B cell (primary cell): ENCODE data around the gene ABR. TPM values are rescaled to one million over a fixed set of nuclear protein-coding genes. Genes with fewer than 3 reads are reported as not detected.

ENCODE experiments used
- ATAC-seq: fragments of 200-7000 bp; cut with Tn5 transposase; one replicate; pipeline ENCODE4 v1.10.0; 2021; ENCODE audit warnings: low read depth, mild to moderate bottlenecking, moderate number of reproducible peaks, moderate library complexity
- CTCF ChIA-PET: fragments of 350-600 bp; sonication (Branson Sonifier 250); formaldehyde crosslinking; loops from one replicate; lab custom pipeline; 2021; ENCODE audit warnings: antibody characterized with exemption, inconsistent platforms; lab: Charles Lee
- POLR2A ChIA-PET: fragments of 350-600 bp; sonication (Branson Sonifier 250); formaldehyde crosslinking; loops from one replicate; lab custom pipeline; 2021; ENCODE audit warnings: antibody characterized with exemption; lab: Charles Lee
- DNase-seq: peaks from one replicate; pipeline ENCODE4 v3.0.0; 2013
- H2AFZ ChIP-seq: 2 replicates; pipeline ENCODE4 v1.6.1; 2012; ENCODE audit warnings: mild to moderate bottlenecking, low read depth, low read length; ENCODE audit not compliant: insufficient read depth, poor library complexity, severe bottlenecking
- H3K27ac ChIP-seq, 2 donors: 1 replicate in 1 of 2; 2 replicates in 1 of 2; pipeline ENCODE4 v1.5.1; 2012 to 2013; ENCODE audit warnings: low read length in 2 of 2, mild to moderate bottlenecking in 2 of 2, moderate library complexity in 1 of 2
- H3K27me3 ChIP-seq, 4 experiments: fragments of 200-600 bp in 1 of 4; sonication (generic) in 1 of 4; replicated peaks in 1 of 4; 1 replicate in 2 of 4; 2 replicates in 2 of 4; pipeline versions ENCODE4 v1.6.1 to v1.7.0; 2013 to 2016; ENCODE audit warnings: low read length in 3 of 4, mild to moderate bottlenecking in 2 of 4, mixed read lengths in 1 of 4, moderate library complexity in 1 of 4; ENCODE audit not compliant: insufficient read depth in 4 of 4, control insufficient read depth in 3 of 4; ENCODE audit errors: control extremely low read depth in 1 of 4
- H3K36me3 ChIP-seq, 2 experiments: replicated peaks in 1 of 2; 1 replicate in 1 of 2; 2 replicates in 1 of 2; pipeline versions ENCODE4 v1.6.1 to v1.7.1; 2013; ENCODE audit warnings: low read length in 1 of 2; ENCODE audit not compliant: insufficient read depth in 2 of 2, control insufficient read depth in 1 of 2; ENCODE audit errors: control extremely low read depth in 1 of 2, extremely low read depth in 1 of 2
- H3K4me1 ChIP-seq, 2 donors: fragments of 200-600 bp in 1 of 2; sonication (generic) in 1 of 2; 1 replicate in 1 of 2; 2 replicates in 1 of 2; pipeline versions ENCODE4 v1.5.1 to v1.6.1; 2013 to 2017; ENCODE audit warnings: low read length in 2 of 2; ENCODE audit not compliant: control insufficient read depth in 2 of 2, insufficient read depth in 2 of 2
- H3K4me2 ChIP-seq: replicated peaks from 2 replicates; pipeline ENCODE3; 2012; ENCODE audit warnings: mild to moderate bottlenecking, low read depth, low read length; ENCODE audit not compliant: poor library complexity, severe bottlenecking
- H3K4me3 ChIP-seq, 5 experiments: fragments of 200-600 bp in 1 of 5; sonication (generic) in 1 of 5; 1 replicate in 3 of 5; 2 replicates in 2 of 5; pipeline versions ENCODE4 v1.5.1 to v1.7.0; 2011 to 2016; ENCODE audit warnings: low read length in 4 of 5, mild to moderate bottlenecking in 4 of 5, low read depth in 2 of 5, control low read depth in 1 of 5, moderate library complexity in 1 of 5; ENCODE audit not compliant: insufficient read depth in 1 of 5; ENCODE audit errors: control extremely low read depth in 1 of 5, extremely low read depth in 1 of 5
- H3K79me2 ChIP-seq: fragments of 200-600 bp; sonication (generic); one replicate; pipeline ENCODE4 v1.6.0; 2016; ENCODE audit warnings: low read length; ENCODE audit not compliant: control insufficient read depth, insufficient read depth
- H3K9ac ChIP-seq: fragments of 200-600 bp; sonication (generic); 2 replicates; pipeline ENCODE4 v1.6.1; 2017; ENCODE audit warnings: mild to moderate bottlenecking, low read length, moderate library complexity
- H3K9me3 ChIP-seq, 3 donors: one replicate each; pipeline versions ENCODE4 v1.6.1 to v1.7.1; 2013; ENCODE audit warnings: low read length in 2 of 3; ENCODE audit not compliant: control insufficient read depth in 2 of 3, insufficient read depth in 1 of 3; ENCODE audit errors: control extremely low read depth in 1 of 3
- H4K20me1 ChIP-seq: 2 replicates; pipeline ENCODE4 v1.6.0; 2012; ENCODE audit warnings: mild to moderate bottlenecking, low read length; ENCODE audit not compliant: insufficient read depth, control insufficient read depth, poor library complexity, severe bottlenecking
- H3K27ac Mint-ChIP-seq: one replicate; pipeline ENCODE4 v1.8.0; 2021; ENCODE audit warnings: mixed read lengths
- H3K27me3 Mint-ChIP-seq: one replicate; pipeline ENCODE4 v1.8.0; 2021; ENCODE audit warnings: mixed read lengths
- H3K4me1 Mint-ChIP-seq: one replicate; pipeline ENCODE4 v1.8.0; 2021; ENCODE audit warnings: mixed read lengths
- H3K4me3 Mint-ChIP-seq: one replicate; pipeline ENCODE4 v1.8.0; 2021; ENCODE audit warnings: mixed read lengths
- H3K9me3 Mint-ChIP-seq: one replicate; pipeline ENCODE4 v1.8.0; 2022; ENCODE audit warnings: mixed read lengths; ENCODE audit not compliant: insufficient read depth
- CTCF ChIP-seq: fragments of 200-600 bp; IDR thresholded peaks from one replicate; pipeline ENCODE4 v1.8.0; 2022; ENCODE audit warnings: antibody characterized with exemption, mild to moderate bottlenecking
- EZH2 ChIP-seq: IDR thresholded peaks from 2 replicates; pipeline ENCODE4 v1.6.1; 2012; ENCODE audit warnings: borderline replicate concordance, low read depth, mild to moderate bottlenecking, moderate library complexity, low read length; ENCODE audit not compliant: insufficient read depth, poor library complexity, severe bottlenecking
- WGBS: methylation state at CpG from one replicate; pipeline ENCODE4 v1.1.5; 2013; ENCODE audit warnings: missing lambda C conversion rate; ENCODE audit not compliant: insufficient coverage; 5-methylcytosine and 5-hydroxymethylcytosine counted together
- intact Hi-C: fragments of 100-400 bp; cut with micrococcal nuclease; formaldehyde crosslinking; loops from one replicate; pipeline ENCODE4 v1.10.0; 2022
- polyA plus RNA-seq: library from polyadenylated mRNA; depleted of rRNA; stranded (reverse); fragments of >200 nt; gene quantifications from 2 replicates; pipeline ENCODE4 v1.2.3, GENCODE V29; 2012
- total RNA-seq, 2 donors: library from RNA; stranded (reverse); fragments of 120-200 nt in 1 of 2; gene quantifications; 1 replicate in 1 of 2; 2 replicates in 1 of 2; pipeline versions ENCODE4 v1.2.3 to v1.2.4, GENCODE V29; 2013 to 2022

Gene ABR
- total and polyA plus RNA-seq, 2 donors (not counting 1 experiment from before 2014, with no cell fraction given): 79.8 to 262 TPM

- POLR2A ChIA-PET: no interaction called here
- no peaks in the 10 kb centered on the region for H3K79me2 ChIP-seq
- H3K4me3 ChIP-seq: no peak overlapping the region
- H3K27me3 ChIP-seq: peaks cover 0 to 6% (median 0%) of the 10 kb centered on the region in 4 experiments
- WGBS: 94% methylated on average over 20 of the region's 24 CpGs
- H3K27ac ChIP-seq: no peak overlapping the region
- Mint-ChIP-seq H3K27me3 (peaks cover 39% of the 10 kb centered on the region), H3K9me3 (no peaks in the 10 kb centered on the region), H3K4me3 (no peak overlapping the region), H3K4me1 (no peaks in the 10 kb centered on the region), H3K27ac (no peak overlapping the region)
- H4K20me1 ChIP-seq: no peaks in the 10 kb centered on the region
- H3K4me2 ChIP-seq: no peak overlapping the region
- H3K36me3 ChIP-seq: no peaks in the 10 kb centered on the region
- CTCF ChIA-PET: no interaction called here
- H3K9me3 ChIP-seq: no peaks in the 10 kb centered on the region
- DNase-seq (no peak), ATAC-seq (no peak)
- intact Hi-C loops: no loop called here
- TF ChIP-seq EZH2 (no peak), CTCF (no peak)
- no peaks in the 10 kb centered on the region for H3K4me1 ChIP-seq
- no peak overlapping the region for H2AFZ ChIP-seq
- H3K9ac ChIP-seq: no peak overlapping the region
Observed at GRCh38 chr17:968812-969730, 210.7 kb downstream of the ABR start.

DNA sequence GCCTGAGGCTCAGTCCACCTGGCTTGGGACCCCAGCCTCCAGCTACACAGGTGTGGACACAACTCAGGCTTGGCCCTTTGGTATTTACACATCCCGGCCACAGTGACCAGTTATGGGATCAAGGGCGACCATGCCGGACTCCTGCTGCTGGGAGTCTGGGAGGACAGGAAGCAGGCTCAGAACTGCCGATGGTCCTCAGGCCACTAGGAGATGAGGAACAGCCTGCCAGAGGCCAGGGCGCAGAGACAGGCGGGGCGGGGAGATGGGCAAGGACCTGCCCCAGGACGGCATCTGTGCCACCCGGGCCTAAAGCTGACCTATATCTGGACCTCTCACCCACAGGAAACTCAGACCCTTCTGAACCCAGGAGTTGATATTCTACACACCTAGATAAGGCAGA lies 212.7 kb downstream of the ABR start:
- Histone ChIP-seq H3K27me3 (peaks cover 0 to 6% (median 0%) of the 10 kb centered on the region in 4 experiments), H3K79me2 (no peaks in the 10 kb centered on the region), H3K36me3 (no peaks in the 10 kb centered on the region), H3K9ac (no peak overlapping the region), H3K4me3 (no peak overlapping the region), H3K9me3 (no peaks in the 10 kb centered on the region), H4K20me1 (no peaks in the 10 kb centered on the region), H3K4me2 (no peak overlapping the region), H3K4me1 (no peaks in the 10 kb centered on the region), H3K27ac (no peak overlapping the region), H2AFZ (no peak overlapping the region)
- Mint-ChIP-seq H3K27ac (no peak overlapping the region), H3K4me3 (no peak overlapping the region), H3K9me3 (no peaks in the 10 kb centered on the region), H3K4me1 (no peaks in the 10 kb centered on the region), H3K27me3 (peaks cover 37% of the 10 kb centered on the region)
- ChIA-PET POLR2A (no interaction called here), CTCF (interaction anchor here (1.2 kb wide), 1 partner anchor 14 kb away, joined by 3 read pairs; no protein-coding TSS in a partner anchor)
- no peak for DNase-seq
- no peak for ATAC-seq
- 98% methylated on average over 5 of the region's 9 CpGs for WGBS
- intact Hi-C loops: no loop called here
- no peak for TF ChIP-seq EZH2
- no peak for TF ChIP-seq CTCF
